IPS DF 6.9 (cell line): Measurements from ENCODE around the gene BCLAF1.

Source experiments
- DNase-seq: peaks from one replicate; pipeline ENCODE4 v3.0.0-alpha.2; 2013; ENCODE audit warnings: low read depth, low spot score
- H3K27ac ChIP-seq: one replicate; pipeline ENCODE4 v1.5.1; 2013; ENCODE audit warnings: low read length, control low read depth
- H3K27me3 ChIP-seq: 2 replicates; pipeline ENCODE4 v1.6.1; 2013; ENCODE audit warnings: mild to moderate bottlenecking, low read length; ENCODE audit not compliant: control insufficient read depth, insufficient read depth
- H3K36me3 ChIP-seq: 2 replicates; pipeline ENCODE4 v1.6.1; 2013; ENCODE audit warnings: low read length; ENCODE audit not compliant: control insufficient read depth, insufficient read depth
- H3K4me1 ChIP-seq: 2 replicates; pipeline ENCODE4 v1.6.1; 2013; ENCODE audit warnings: low read length; ENCODE audit not compliant: control insufficient read depth, insufficient read depth
- H3K4me3 ChIP-seq: 2 replicates; pipeline ENCODE4 v1.5.1; 2013; ENCODE audit warnings: mild to moderate bottlenecking, low read length
- H3K9me3 ChIP-seq: 2 replicates; pipeline ENCODE4 v1.6.1; 2013; ENCODE audit warnings: low read length, inconsistent platforms; ENCODE audit not compliant: control insufficient read depth, insufficient read depth
- WGBS: extraction: QIAGEN DNeasy Blood & Tissue Kit; methylation state at CpG from one replicate; pipeline ENCODE4 v1.1.7; 2013; ENCODE audit warnings: mixed read lengths, missing lambda C conversion rate; ENCODE audit not compliant: insufficient read length, insufficient coverage; 5-methylcytosine and 5-hydroxymethylcytosine counted together

The BCLAF1 gene

GRCh38 chr6:136249811-136250685 lies 39.6 kb downstream of the BCLAF1 start, which contains the start of gene MTFR2:
MTFR2 (minus strand) TSS chr6:136250311; CDS start chr6:136249099, 1,212 bp downstream.
- peak within 1 kb of the TSS; percentile 89; the same call in 1 of the 2 replicates for H3K4me3 ChIP-seq

GRCh38 chr6:136249336-136249735 lies 40.3 kb downstream of the BCLAF1 start:
- DNase-seq: no peak
- Histone ChIP-seq H3K4me3 (peak overlapping the region; percentile 89; the same call in 1 of the 2 replicates), H3K27me3 (no peaks in the 10 kb centered on the region), H3K27ac (no peak overlapping the region), H3K36me3 (no peaks in the 10 kb centered on the region), H3K9me3 (no peaks in the 10 kb centered on the region), H3K4me1 (no peaks in the 10 kb centered on the region)
- no CpG with 5 or more reads among the region's 6 CpGs for WGBS

More at GRCh38 chr6:136249811-136250685, 39.6 kb downstream of the BCLAF1 start, which contains the start of gene MTFR2:
- no peaks in the 10 kb centered on the region for H3K9me3 ChIP-seq
- no CpG with 5 or more reads among the region's 59 CpGs for WGBS
- no peak within 1 kb of the TSS for H3K27ac ChIP-seq
- H3K36me3 ChIP-seq: no peaks in the 10 kb centered on the region
- no peaks in the 10 kb centered on the region for H3K4me1 ChIP-seq
- DNase-seq: peak; percentile 96
- no peaks in the 10 kb centered on the region for H3K27me3 ChIP-seq

GRCh38 chr6:136244061-136244616 lies 45.5 kb downstream of the BCLAF1 start:
- H3K36me3 ChIP-seq: no peaks in the 10 kb centered on the region
- H3K9me3 ChIP-seq: no peaks in the 10 kb centered on the region
- 100% methylated on average over 2 of the region's 5 CpGs for WGBS
- H3K4me3 ChIP-seq: no peak overlapping the region
- H3K27me3 ChIP-seq: no peaks in the 10 kb centered on the region
- no peak overlapping the region for H3K27ac ChIP-seq
- no peaks in the 10 kb centered on the region for H3K4me1 ChIP-seq
- no peak for DNase-seq

- no peaks in the 10 kb centered on the region for H3K27me3 ChIP-seq
- no CpG with 5 or more reads among the region's 9 CpGs for WGBS
- H3K4me1 ChIP-seq: no peaks in the 10 kb centered on the region
- no peak overlapping the region for H3K27ac ChIP-seq
- H3K9me3 ChIP-seq: no peaks in the 10 kb centered on the region
- no peak for DNase-seq
- H3K36me3 ChIP-seq: no peaks in the 10 kb centered on the region
- H3K4me3 ChIP-seq: no peak overlapping the region
Measured at GRCh38 chr6:136236466-136237293, 53.0 kb downstream of the BCLAF1 start.

GRCh38 chr6:136235233-136235564 lies 54.4 kb downstream of the BCLAF1 start:
- Histone ChIP-seq H3K4me3 (no peak overlapping the region), H3K9me3 (no peaks in the 10 kb centered on the region), H3K36me3 (no peaks in the 10 kb centered on the region), H3K27me3 (no peaks in the 10 kb centered on the region), H3K4me1 (no peaks in the 10 kb centered on the region), H3K27ac (no peak overlapping the region)
- no CpG with 5 or more reads among the region's 4 CpGs for WGBS
- DNase-seq: no peak

- H3K36me3 ChIP-seq: no peaks in the 10 kb centered on the region
Measured at GRCh38 chr6:136232701-136233100, 56.9 kb downstream of the BCLAF1 start.

GRCh38 chr6:136230219-136230853 lies 59.3 kb downstream of the BCLAF1 start:
- WGBS: no CpG with 5 or more reads among the region's 2 CpGs
- no peak for DNase-seq
- Histone ChIP-seq H3K4me1 (no peaks in the 10 kb centered on the region), H3K9me3 (no peaks in the 10 kb centered on the region), H3K27ac (no peak overlapping the region), H3K36me3 (no peaks in the 10 kb centered on the region), H3K27me3 (no peaks in the 10 kb centered on the region), H3K4me3 (no peak overlapping the region)

More at GRCh38 chr6:136232701-136233100, 56.9 kb downstream of the BCLAF1 start:
- Histone ChIP-seq H3K27me3 (no peaks in the 10 kb centered on the region), H3K9me3 (no peaks in the 10 kb centered on the region), H3K4me1 (no peaks in the 10 kb centered on the region), H3K27ac (no peak overlapping the region), H3K4me3 (no peak overlapping the region)
- WGBS: no CpG with 5 or more reads among the region's 1 CpG
- DNase-seq: no peak

- no peak overlapping the region for H3K4me3 ChIP-seq
- H3K4me1 ChIP-seq: no peaks in the 10 kb centered on the region
- no CpG with 5 or more reads among the region's 2 CpGs for WGBS
- no peaks in the 10 kb centered on the region for H3K36me3 ChIP-seq
- no peak overlapping the region for H3K27ac ChIP-seq
- no peak for DNase-seq
- H3K9me3 ChIP-seq: no peaks in the 10 kb centered on the region
- no peaks in the 10 kb centered on the region for H3K27me3 ChIP-seq
Measured at GRCh38 chr6:136228814-136229213, 60.8 kb downstream of the BCLAF1 start.

- Histone ChIP-seq H3K27ac (no peak overlapping the region), H3K36me3 (no peaks in the 10 kb centered on the region), H3K9me3 (no peaks in the 10 kb centered on the region), H3K4me1 (no peaks in the 10 kb centered on the region), H3K4me3 (no peak overlapping the region), H3K27me3 (no peaks in the 10 kb centered on the region)
- no peak for DNase-seq
- no CpG with 5 or more reads among the region's 4 CpGs for WGBS
Measured at GRCh38 chr6:136226674-136227377, 62.8 kb downstream of the BCLAF1 start.
